B cell (primary cell): ENCODE data around the gene BTRC. TPM values are rescaled to one million over a fixed set of nuclear protein-coding genes. Genes with fewer than 3 reads are reported as not detected.

Experiments
- ATAC-seq: fragments of 200-7000 bp; cut with Tn5 transposase; one replicate; pipeline ENCODE4 v1.10.0; 2021; ENCODE audit warnings: low read depth, mild to moderate bottlenecking, moderate number of reproducible peaks, moderate library complexity
- CTCF ChIA-PET: fragments of 350-600 bp; sonication (Branson Sonifier 250); formaldehyde crosslinking; loops from one replicate; lab custom pipeline; 2021; ENCODE audit warnings: antibody characterized with exemption, inconsistent platforms; lab: Charles Lee
- POLR2A ChIA-PET: fragments of 350-600 bp; sonication (Branson Sonifier 250); formaldehyde crosslinking; loops from one replicate; lab custom pipeline; 2021; ENCODE audit warnings: antibody characterized with exemption; lab: Charles Lee
- DNase-seq: peaks from one replicate; pipeline ENCODE4 v3.0.0; 2013
- H2AFZ ChIP-seq: 2 replicates; pipeline ENCODE4 v1.6.1; 2012; ENCODE audit warnings: mild to moderate bottlenecking, low read depth, low read length; ENCODE audit not compliant: insufficient read depth, poor library complexity, severe bottlenecking
- H3K27ac ChIP-seq, 2 donors: 1 replicate in 1 of 2; 2 replicates in 1 of 2; pipeline ENCODE4 v1.5.1; 2012 to 2013; ENCODE audit warnings: low read length in 2 of 2, mild to moderate bottlenecking in 2 of 2, moderate library complexity in 1 of 2
- H3K27me3 ChIP-seq, 4 experiments: fragments of 200-600 bp in 1 of 4; sonication (generic) in 1 of 4; replicated peaks in 1 of 4; 1 replicate in 2 of 4; 2 replicates in 2 of 4; pipeline versions ENCODE4 v1.6.1 to v1.7.0; 2013 to 2016; ENCODE audit warnings: low read length in 3 of 4, mild to moderate bottlenecking in 2 of 4, mixed read lengths in 1 of 4, moderate library complexity in 1 of 4; ENCODE audit not compliant: insufficient read depth in 4 of 4, control insufficient read depth in 3 of 4; ENCODE audit errors: control extremely low read depth in 1 of 4
- H3K36me3 ChIP-seq, 2 experiments: replicated peaks in 1 of 2; 1 replicate in 1 of 2; 2 replicates in 1 of 2; pipeline versions ENCODE4 v1.6.1 to v1.7.1; 2013; ENCODE audit warnings: low read length in 1 of 2; ENCODE audit not compliant: insufficient read depth in 2 of 2, control insufficient read depth in 1 of 2; ENCODE audit errors: control extremely low read depth in 1 of 2, extremely low read depth in 1 of 2
- H3K4me1 ChIP-seq, 2 donors: fragments of 200-600 bp in 1 of 2; sonication (generic) in 1 of 2; 1 replicate in 1 of 2; 2 replicates in 1 of 2; pipeline versions ENCODE4 v1.5.1 to v1.6.1; 2013 to 2017; ENCODE audit warnings: low read length in 2 of 2; ENCODE audit not compliant: control insufficient read depth in 2 of 2, insufficient read depth in 2 of 2
- H3K4me2 ChIP-seq: replicated peaks from 2 replicates; pipeline ENCODE3; 2012; ENCODE audit warnings: mild to moderate bottlenecking, low read depth, low read length; ENCODE audit not compliant: poor library complexity, severe bottlenecking
- H3K4me3 ChIP-seq, 5 experiments: fragments of 200-600 bp in 1 of 5; sonication (generic) in 1 of 5; 1 replicate in 3 of 5; 2 replicates in 2 of 5; pipeline versions ENCODE4 v1.5.1 to v1.7.0; 2011 to 2016; ENCODE audit warnings: low read length in 4 of 5, mild to moderate bottlenecking in 4 of 5, low read depth in 2 of 5, control low read depth in 1 of 5, moderate library complexity in 1 of 5; ENCODE audit not compliant: insufficient read depth in 1 of 5; ENCODE audit errors: control extremely low read depth in 1 of 5, extremely low read depth in 1 of 5
- H3K79me2 ChIP-seq: fragments of 200-600 bp; sonication (generic); one replicate; pipeline ENCODE4 v1.6.0; 2016; ENCODE audit warnings: low read length; ENCODE audit not compliant: control insufficient read depth, insufficient read depth
- H3K9ac ChIP-seq: fragments of 200-600 bp; sonication (generic); 2 replicates; pipeline ENCODE4 v1.6.1; 2017; ENCODE audit warnings: mild to moderate bottlenecking, low read length, moderate library complexity
- H3K9me3 ChIP-seq, 3 donors: one replicate each; pipeline versions ENCODE4 v1.6.1 to v1.7.1; 2013; ENCODE audit warnings: low read length in 2 of 3; ENCODE audit not compliant: control insufficient read depth in 2 of 3, insufficient read depth in 1 of 3; ENCODE audit errors: control extremely low read depth in 1 of 3
- H4K20me1 ChIP-seq: 2 replicates; pipeline ENCODE4 v1.6.0; 2012; ENCODE audit warnings: mild to moderate bottlenecking, low read length; ENCODE audit not compliant: insufficient read depth, control insufficient read depth, poor library complexity, severe bottlenecking
- H3K27ac Mint-ChIP-seq: one replicate; pipeline ENCODE4 v1.8.0; 2021; ENCODE audit warnings: mixed read lengths
- H3K27me3 Mint-ChIP-seq: one replicate; pipeline ENCODE4 v1.8.0; 2021; ENCODE audit warnings: mixed read lengths
- H3K4me1 Mint-ChIP-seq: one replicate; pipeline ENCODE4 v1.8.0; 2021; ENCODE audit warnings: mixed read lengths
- H3K4me3 Mint-ChIP-seq: one replicate; pipeline ENCODE4 v1.8.0; 2021; ENCODE audit warnings: mixed read lengths
- H3K9me3 Mint-ChIP-seq: one replicate; pipeline ENCODE4 v1.8.0; 2022; ENCODE audit warnings: mixed read lengths; ENCODE audit not compliant: insufficient read depth
- EZH2 ChIP-seq: IDR thresholded peaks from 2 replicates; pipeline ENCODE4 v1.6.1; 2012; ENCODE audit warnings: borderline replicate concordance, low read depth, mild to moderate bottlenecking, moderate library complexity, low read length; ENCODE audit not compliant: insufficient read depth, poor library complexity, severe bottlenecking
- WGBS: methylation state at CpG from one replicate; pipeline ENCODE4 v1.1.5; 2013; ENCODE audit warnings: missing lambda C conversion rate; ENCODE audit not compliant: insufficient coverage; 5-methylcytosine and 5-hydroxymethylcytosine counted together
- intact Hi-C: fragments of 100-400 bp; cut with micrococcal nuclease; formaldehyde crosslinking; loops from one replicate; pipeline ENCODE4 v1.10.0; 2022
- polyA plus RNA-seq: library from polyadenylated mRNA; depleted of rRNA; stranded (reverse); fragments of >200 nt; gene quantifications from 2 replicates; pipeline ENCODE4 v1.2.3, GENCODE V29; 2012
- total RNA-seq, 2 donors: library from RNA; stranded (reverse); fragments of 120-200 nt in 1 of 2; gene quantifications; 1 replicate in 1 of 2; 2 replicates in 1 of 2; pipeline versions ENCODE4 v1.2.3 to v1.2.4, GENCODE V29; 2013 to 2022
- TF ChIP-seq, protein P1 (sequence below): fragments of 200-600 bp; IDR thresholded peaks from one replicate; pipeline ENCODE4 v1.8.0; 2022; ENCODE audit warnings: antibody characterized with exemption, mild to moderate bottlenecking

The BTRC gene
- total and polyA plus RNA-seq, 2 donors (not counting 1 experiment from before 2014, with no cell fraction given): 4.3 to 21.9 TPM

DNA sequence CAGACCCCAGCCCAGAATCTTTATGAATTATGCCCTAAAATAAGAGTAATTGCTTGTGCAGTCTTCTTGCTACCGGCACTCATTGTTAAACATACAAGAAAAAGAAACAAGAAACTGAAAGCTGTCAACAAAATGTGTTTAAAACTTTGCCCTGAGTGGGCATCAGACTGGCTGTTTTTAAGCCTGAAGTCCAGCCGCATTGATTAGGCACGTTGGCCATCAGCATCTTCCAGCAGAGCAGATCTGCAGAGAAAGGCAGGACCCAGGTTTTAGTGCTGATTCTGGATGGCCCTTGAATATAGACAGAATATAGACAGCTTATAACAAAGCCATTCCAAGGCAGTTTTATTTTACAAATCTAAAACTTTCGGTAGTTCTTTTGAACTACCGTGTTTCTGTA is 131.2 kb downstream of the BTRC start:
- no peaks in the 10 kb centered on the region for H3K79me2 ChIP-seq
- H3K27ac Mint-ChIP-seq: no peak overlapping the region
- no peaks in the 10 kb centered on the region for H3K4me1 ChIP-seq
- CTCF ChIA-PET: no interaction called here
- POLR2A ChIA-PET: no interaction called here
- no peak overlapping the region for H3K4me2 ChIP-seq
- ATAC-seq: no peak
- H3K27ac ChIP-seq: no peak overlapping the region
- no peaks in the 10 kb centered on the region for H3K27me3 Mint-ChIP-seq
- TF ChIP-seq EZH2: no peak
- TF ChIP-seq, protein P1, sequence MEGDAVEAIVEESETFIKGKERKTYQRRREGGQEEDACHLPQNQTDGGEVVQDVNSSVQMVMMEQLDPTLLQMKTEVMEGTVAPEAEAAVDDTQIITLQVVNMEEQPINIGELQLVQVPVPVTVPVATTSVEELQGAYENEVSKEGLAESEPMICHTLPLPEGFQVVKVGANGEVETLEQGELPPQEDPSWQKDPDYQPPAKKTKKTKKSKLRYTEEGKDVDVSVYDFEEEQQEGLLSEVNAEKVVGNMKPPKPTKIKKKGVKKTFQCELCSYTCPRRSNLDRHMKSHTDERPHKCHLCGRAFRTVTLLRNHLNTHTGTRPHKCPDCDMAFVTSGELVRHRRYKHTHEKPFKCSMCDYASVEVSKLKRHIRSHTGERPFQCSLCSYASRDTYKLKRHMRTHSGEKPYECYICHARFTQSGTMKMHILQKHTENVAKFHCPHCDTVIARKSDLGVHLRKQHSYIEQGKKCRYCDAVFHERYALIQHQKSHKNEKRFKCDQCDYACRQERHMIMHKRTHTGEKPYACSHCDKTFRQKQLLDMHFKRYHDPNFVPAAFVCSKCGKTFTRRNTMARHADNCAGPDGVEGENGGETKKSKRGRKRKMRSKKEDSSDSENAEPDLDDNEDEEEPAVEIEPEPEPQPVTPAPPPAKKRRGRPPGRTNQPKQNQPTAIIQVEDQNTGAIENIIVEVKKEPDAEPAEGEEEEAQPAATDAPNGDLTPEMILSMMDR: no peak
- H3K9me3 Mint-ChIP-seq: no peaks in the 10 kb centered on the region
- DNase-seq: no peak
- peaks cover 6% of the 10 kb centered on the region for H4K20me1 ChIP-seq
- H3K27me3 ChIP-seq: no peaks in the 10 kb centered on the region
- intact Hi-C loops: no loop called here
- H2AFZ ChIP-seq: no peak overlapping the region
- no peak overlapping the region for H3K9ac ChIP-seq
- H3K9me3 ChIP-seq: no peaks in the 10 kb centered on the region
- WGBS: 100% methylated on average over 1 of the region's 5 CpGs
- H3K4me3 Mint-ChIP-seq: no peak overlapping the region
- no peaks in the 10 kb centered on the region for H3K4me1 Mint-ChIP-seq
- peaks cover 0 to 2% of the 10 kb centered on the region in 2 experiments for H3K36me3 ChIP-seq
- no peak overlapping the region for H3K4me3 ChIP-seq

DNA sequence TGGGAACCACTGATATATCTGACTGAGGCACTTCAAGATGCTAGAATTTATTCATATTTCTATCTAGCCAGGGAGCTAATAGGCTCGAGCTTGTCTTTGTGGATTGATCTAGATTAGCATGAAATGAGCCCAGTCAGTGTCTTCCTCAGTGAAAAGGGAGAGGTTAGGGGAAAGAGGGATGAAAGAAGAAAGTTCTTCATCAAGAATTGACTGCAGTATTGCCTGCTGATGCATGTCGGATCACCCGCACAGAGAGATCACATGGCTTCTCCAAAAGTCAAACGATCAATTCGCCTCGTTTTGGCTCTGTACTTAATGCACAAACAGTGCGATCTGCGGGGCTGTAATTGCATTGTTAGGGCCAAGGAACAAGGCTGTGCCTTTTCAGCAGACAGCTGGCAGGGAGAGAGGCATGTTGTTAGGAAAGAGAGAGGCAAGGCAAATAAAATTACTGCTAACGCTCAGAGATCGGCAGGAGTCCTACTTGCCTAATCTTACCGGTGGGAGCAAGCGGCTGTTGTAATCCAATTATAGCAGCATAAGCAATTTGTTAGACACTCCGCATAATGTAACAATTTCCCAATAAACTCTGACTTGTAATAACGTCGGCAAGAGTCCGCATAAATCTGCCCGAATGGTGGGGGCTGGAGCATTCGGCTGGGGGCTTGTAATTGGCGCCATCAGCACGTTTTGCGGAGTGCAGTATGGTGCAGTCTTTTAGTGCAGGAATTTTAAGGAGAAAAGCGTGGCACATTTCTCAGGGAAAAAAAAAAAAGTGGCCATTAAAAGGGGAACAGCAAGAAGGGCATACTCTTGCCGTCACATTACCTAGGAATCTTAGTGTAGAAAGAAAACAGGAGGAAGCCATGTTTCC is 132.0 kb downstream of the BTRC start:
- peaks cover 6% of the 10 kb centered on the region for H4K20me1 ChIP-seq
- no peak overlapping the region for H3K27ac ChIP-seq
- H3K9me3 Mint-ChIP-seq: no peaks in the 10 kb centered on the region
- no peaks in the 10 kb centered on the region for H3K79me2 ChIP-seq
- H3K4me2 ChIP-seq: no peak overlapping the region
- 89% methylated on average over 20 of the region's 23 CpGs for WGBS
- no peak overlapping the region for H2AFZ ChIP-seq
- H3K9me3 ChIP-seq: no peaks in the 10 kb centered on the region
- H3K27me3 Mint-ChIP-seq: no peaks in the 10 kb centered on the region
- H3K9ac ChIP-seq: no peak overlapping the region
- no peak overlapping the region for H3K4me3 ChIP-seq
- intact Hi-C loops: no loop called here
- no peaks in the 10 kb centered on the region for H3K36me3 ChIP-seq
- no peak overlapping the region for H3K27ac Mint-ChIP-seq
- H3K4me1 Mint-ChIP-seq: no peaks in the 10 kb centered on the region
- ATAC-seq (no peak), DNase-seq (no peak)
- TF ChIP-seq EZH2: no peak
- TF ChIP-seq, protein P1: no peak
- H3K4me1 ChIP-seq: no peaks in the 10 kb centered on the region
- H3K4me3 Mint-ChIP-seq: no peak overlapping the region
- no peaks in the 10 kb centered on the region for H3K27me3 ChIP-seq
- ChIA-PET POLR2A (no interaction called here), CTCF (no interaction called here)
